Psoas muscle (tissue), 8 donors: ENCODE results near the gene RBKS. TPM values are rescaled to one million over a fixed set of nuclear protein-coding genes. Genes with fewer than 3 reads are reported as not detected.

Experiments
- ATAC-seq, 4 donors: fragments of 200-7000 bp; cut with Tn5 transposase; one replicate each; pipeline ENCODE4 v1.9.1; 2020; ENCODE audit warnings: moderate library complexity in 3 of 4, mild to moderate bottlenecking in 2 of 4
- DNase-seq, 2 donors: peaks; one replicate each; pipeline ENCODE4 v3.0.0-alpha.2; 2020
- H3K27ac ChIP-seq: fragments of 200-600 bp; one replicate; pipeline ENCODE4 v1.8.0; 2022
- H3K27me3 ChIP-seq, 3 donors: fragments of 200-600 bp in 1 of 3; one replicate each; pipeline versions ENCODE4 v1.6.1 to v1.8.0; 2013 to 2022; ENCODE audit warnings: low read length in 2 of 3, mild to moderate bottlenecking in 2 of 3, moderate library complexity in 1 of 3; ENCODE audit not compliant: insufficient read depth in 3 of 3
- H3K36me3 ChIP-seq, 2 donors: fragments of 200-600 bp in 1 of 2; one replicate each; pipeline versions ENCODE4 v1.6.1 to v1.8.0; 2013 to 2022; ENCODE audit warnings: low read depth in 1 of 2, mild to moderate bottlenecking in 1 of 2, moderate library complexity in 1 of 2; ENCODE audit not compliant: insufficient read depth in 1 of 2
- H3K4me1 ChIP-seq: fragments of 200-600 bp; one replicate; pipeline ENCODE4 v1.8.0; 2022
- H3K4me3 ChIP-seq: fragments of 200-600 bp; one replicate; pipeline ENCODE4 v1.8.0; 2022; ENCODE audit warnings: mild to moderate bottlenecking
- H3K9me3 ChIP-seq: fragments of 200-600 bp; one replicate; pipeline ENCODE4 v1.8.0; 2022
- WGBS, 3 donors: extraction: QIAGEN DNeasy Blood & Tissue Kit; methylation state at CpG; one replicate each; pipeline versions ENCODE4 v1.1.6 to v1.1.7; 2013; 5-methylcytosine and 5-hydroxymethylcytosine counted together
- intact Hi-C, 2 donors: fragments of 100-400 bp; cut with DNase I; formaldehyde crosslinking; loops; one replicate each; pipeline versions ENCODE4 v1.11.0 to v1.14.2; 2022
- polyA plus RNA-seq, 3 donors: library from polyadenylated mRNA; stranded (reverse); fragments of 200-250 nt; gene quantifications; one replicate each; pipeline ENCODE4 v1.2.3, GENCODE V29; 2013
- total RNA-seq, 4 donors: library from RNA; stranded (reverse); fragmentation: NEBNext Ultra II Directional in 2 of 4; extraction: Animal tissue kit (Norgen Biotek cat#: 25700) in 2 of 4; gene quantifications; one replicate each; pipeline versions ENCODE4 v1.2.1 to v1.2.4, GENCODE V29; 2021 to 2023
- TF ChIP-seq, protein P1 (sequence below): fragments of 200-600 bp; IDR thresholded peaks from one replicate; pipeline ENCODE4 v1.8.0; 2022; ENCODE audit warnings: antibody characterized with exemption
- donor health status: healthy with polysubstance abuse.
- donor health status: DM: no; HTN: no; CAD: no; lungs with moderate emphysema.
- donor health status: Bipolar disorder and iron deficiency.
- donor health status: healthy.
- donor health status: DM: yes; HTN: yes; CAD: no.
- donor health status: DM: no; HTN: no; CAD: no.
- donor health status: DM: no; HTN: no; CAD: no.
- donor health status: DM: yes; HTN: yes; CAD: no.

The RBKS gene
- total and polyA plus RNA-seq, 7 donors = 3.5 to 7.3 (median 4.1) TPM

GRCh38 chr2:27800856-27801255 lies 89.3 kb downstream of the RBKS start:
- no peaks in the 10 kb centered on the region for H3K36me3 ChIP-seq
- TF ChIP-seq, protein P1, sequence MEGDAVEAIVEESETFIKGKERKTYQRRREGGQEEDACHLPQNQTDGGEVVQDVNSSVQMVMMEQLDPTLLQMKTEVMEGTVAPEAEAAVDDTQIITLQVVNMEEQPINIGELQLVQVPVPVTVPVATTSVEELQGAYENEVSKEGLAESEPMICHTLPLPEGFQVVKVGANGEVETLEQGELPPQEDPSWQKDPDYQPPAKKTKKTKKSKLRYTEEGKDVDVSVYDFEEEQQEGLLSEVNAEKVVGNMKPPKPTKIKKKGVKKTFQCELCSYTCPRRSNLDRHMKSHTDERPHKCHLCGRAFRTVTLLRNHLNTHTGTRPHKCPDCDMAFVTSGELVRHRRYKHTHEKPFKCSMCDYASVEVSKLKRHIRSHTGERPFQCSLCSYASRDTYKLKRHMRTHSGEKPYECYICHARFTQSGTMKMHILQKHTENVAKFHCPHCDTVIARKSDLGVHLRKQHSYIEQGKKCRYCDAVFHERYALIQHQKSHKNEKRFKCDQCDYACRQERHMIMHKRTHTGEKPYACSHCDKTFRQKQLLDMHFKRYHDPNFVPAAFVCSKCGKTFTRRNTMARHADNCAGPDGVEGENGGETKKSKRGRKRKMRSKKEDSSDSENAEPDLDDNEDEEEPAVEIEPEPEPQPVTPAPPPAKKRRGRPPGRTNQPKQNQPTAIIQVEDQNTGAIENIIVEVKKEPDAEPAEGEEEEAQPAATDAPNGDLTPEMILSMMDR = no peak
- H3K4me3 ChIP-seq = no peak overlapping the region
- peak overlapping the region; percentile 85 for H3K27ac ChIP-seq
- H3K4me1 ChIP-seq = peaks cover 57% of the 10 kb centered on the region
- no peaks in the 10 kb centered on the region for H3K27me3 ChIP-seq
- ATAC-seq (no peak), DNase-seq (no peak)
- 35 to 76% (median 40%) methylated on average over 6 of the region's 6 CpGs for WGBS, 3 donors
- intact Hi-C loops = no loop called here
- H3K9me3 ChIP-seq = no peaks in the 10 kb centered on the region

DNA sequence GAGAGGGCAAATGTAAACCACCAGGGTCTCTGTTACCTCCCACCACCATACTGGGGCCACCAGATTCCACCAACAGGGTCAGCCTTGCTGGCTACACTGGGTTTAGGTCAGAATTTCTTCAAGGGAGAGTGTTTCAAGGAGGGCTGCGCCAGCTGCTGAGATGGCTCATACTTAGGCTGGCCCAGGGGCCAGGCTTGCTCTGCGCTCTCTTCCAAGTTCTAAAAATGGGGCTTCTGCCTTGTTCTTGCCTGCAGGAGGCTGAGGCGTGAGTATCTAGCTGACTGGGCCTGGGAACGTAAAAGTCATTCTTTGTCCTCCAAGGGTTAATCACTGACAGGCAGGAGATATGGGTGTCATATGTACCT lies 90.6 kb downstream of the RBKS start:
- H3K4me1 ChIP-seq = peaks cover 64% of the 10 kb centered on the region
- H3K36me3 ChIP-seq = no peaks in the 10 kb centered on the region
- 28 to 63% (median 33%) methylated on average over 4 of the region's 4 CpGs for WGBS, 3 donors
- no peaks in the 10 kb centered on the region for H3K9me3 ChIP-seq
- peak in 1 of 2 donors; percentile 34 for DNase-seq
- no peaks in the 10 kb centered on the region for H3K27me3 ChIP-seq
- H3K4me3 ChIP-seq = no peak overlapping the region
- intact Hi-C loops = no loop called here
- TF ChIP-seq, protein P1 = no peak
- peak overlapping the region; percentile 85 for H3K27ac ChIP-seq
- ATAC-seq = peak; percentile 19 to 48 (median 38)

GRCh38 chr2:27798948-27799645 lies 91.1 kb downstream of the RBKS start:
- Histone ChIP-seq H3K27me3 (no peaks in the 10 kb centered on the region), H3K27ac (peak overlapping the region; percentile 85), H3K4me3 (no peak overlapping the region), H3K4me1 (peaks cover 58% of the 10 kb centered on the region), H3K9me3 (no peaks in the 10 kb centered on the region), H3K36me3 (no peaks in the 10 kb centered on the region)
- intact Hi-C loops = no loop called here
- TF ChIP-seq, protein P1 = no peak
- WGBS, 3 donors = 45 to 66% (median 49%) methylated on average over 11 of the region's 11 CpGs
- ATAC-seq (peak; percentile 39 to 81 (median 68)), DNase-seq (peak in 1 of 2 donors; percentile 72)

DNA sequence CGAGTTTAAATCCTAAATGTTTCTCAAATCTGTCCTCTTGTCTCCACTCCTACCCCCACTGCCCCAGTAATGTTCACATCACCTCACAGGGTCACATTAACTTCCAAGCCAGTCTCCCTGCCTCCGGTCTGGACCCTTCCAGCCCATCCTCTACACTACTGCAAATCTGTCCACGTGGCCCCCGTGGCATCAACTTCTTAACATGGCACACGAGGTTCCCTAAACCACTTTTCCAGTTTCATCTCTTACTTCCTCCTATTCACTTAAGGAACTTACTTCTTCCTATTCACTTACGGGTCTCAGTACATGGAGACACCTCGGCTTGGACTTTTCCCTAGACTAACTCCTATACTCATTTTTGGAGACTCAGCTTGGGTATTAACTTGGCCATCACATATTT lies 91.7 kb downstream of the RBKS start:
- H3K36me3 ChIP-seq = no peaks in the 10 kb centered on the region
- peak overlapping the region; percentile 85 for H3K27ac ChIP-seq
- TF ChIP-seq, protein P1 = no peak
- no peaks in the 10 kb centered on the region for H3K9me3 ChIP-seq
- DNase-seq = no peak
- ATAC-seq = no peak
- H3K4me1 ChIP-seq = peaks cover 54% of the 10 kb centered on the region
- H3K27me3 ChIP-seq = no peaks in the 10 kb centered on the region
- H3K4me3 ChIP-seq = no peak overlapping the region
- WGBS, 3 donors = 90 to 94% (median 91%) methylated on average over 7 of the region's 7 CpGs
- intact Hi-C loops = no loop called here

- intact Hi-C loops = no loop called here
- TF ChIP-seq, protein P1 = no peak
These were observed 92.3 kb downstream of the RBKS start for GRCh38 chr2:27797841-27798240.

More at GRCh38 chr2:27797841-27798240, 92.3 kb downstream of the RBKS start:
- 90 to 92% (median 91%) methylated on average over 4 of the region's 4 CpGs for WGBS, 3 donors
- Histone ChIP-seq H3K27ac (peak overlapping the region; percentile 85), H3K9me3 (no peaks in the 10 kb centered on the region), H3K27me3 (no peaks in the 10 kb centered on the region), H3K36me3 (no peaks in the 10 kb centered on the region), H3K4me3 (no peak overlapping the region), H3K4me1 (peaks cover 54% of the 10 kb centered on the region)
- DNase-seq = no peak
- ATAC-seq = no peak
